ENCODE data around the gene TMEM175. TPM values are rescaled to one million over a fixed set of nuclear protein-coding genes. Genes with fewer than 3 reads are reported as not detected.
"Not testable (repeated sequence)": the region's sequence is repeated elsewhere in the genome, so short reads cannot be mapped to it uniquely, and the experiment has no call there.

Gene TMEM175
- total RNA-seq, 1 donor from 2014 or later, result 30.9 TPM

- no peak for DNase-seq (ENCODE audit: low read depth)
Observed at GRCh38 chr4:970046-970745, 37.9 kb downstream of the TMEM175 start.

- no peak for DNase-seq (ENCODE audit: low read depth)
Observed at GRCh38 chr4:970854-971520, 38.7 kb downstream of the TMEM175 start.

GRCh38 chr4:971666-972500, 39.6 kb downstream of the TMEM175 start:
- DNase-seq (ENCODE audit: low read depth), result no peak

GRCh38 chr4:972651-973424, 40.6 kb downstream of the TMEM175 start:
- DNase-seq (ENCODE audit: low read depth), result peak; percentile 22

GRCh38 chr4:973431-974397, 41.5 kb downstream of the TMEM175 start, which contains the start of gene DGKQ:
Gene DGKQ (minus strand): TSS chr4:973569. CDS start chr4:973482, 87 bp downstream.
- DNase-seq (ENCODE audit: low read depth), result peak; percentile 85

GRCh38 chr4:974668-975067, 42.4 kb downstream of the TMEM175 start:
- no peak for DNase-seq (ENCODE audit: low read depth)

GRCh38 chr4:976016-976415, 43.8 kb downstream of the TMEM175 start:
- DNase-seq (ENCODE audit: low read depth), result not testable (repeated sequence)

- DNase-seq (ENCODE audit: low read depth), result no peak
Observed at GRCh38 chr4:978957-979701, 46.9 kb downstream of the TMEM175 start.

GRCh38 chr4:982291-982690, 50.0 kb downstream of the TMEM175 start:
- no peak for DNase-seq (ENCODE audit: low read depth)

GRCh38 chr4:982814-983213, 50.6 kb downstream of the TMEM175 start:
- no peak for DNase-seq (ENCODE audit: low read depth)

GRCh38 chr4:984336-985054, 52.2 kb downstream of the TMEM175 start:
- DNase-seq (ENCODE audit: low read depth), result no peak

- DNase-seq (ENCODE audit: low read depth), result peak; percentile 17
Observed at GRCh38 chr4:985123-985830, 53.0 kb downstream of the TMEM175 start.

- DNase-seq (ENCODE audit: low read depth), result no peak
Observed at GRCh38 chr4:986428-986878, 54.2 kb downstream of the TMEM175 start.

GRCh38 chr4:986879-987623, 54.8 kb downstream of the TMEM175 start, which contains the start of gene IDUA:
Gene IDUA (plus strand): TSS chr4:987044. CDS start chr4:987085, 41 bp downstream.
- peak; percentile 76 for DNase-seq (ENCODE audit: low read depth)

- DNase-seq (ENCODE audit: low read depth), result peak; percentile 18
Observed at GRCh38 chr4:987624-988513, 55.6 kb downstream of the TMEM175 start.

Data from myocyte (in vitro differentiated cells).